ENCODE results near the gene NLRP1.

NLRP1 gene

DNA sequence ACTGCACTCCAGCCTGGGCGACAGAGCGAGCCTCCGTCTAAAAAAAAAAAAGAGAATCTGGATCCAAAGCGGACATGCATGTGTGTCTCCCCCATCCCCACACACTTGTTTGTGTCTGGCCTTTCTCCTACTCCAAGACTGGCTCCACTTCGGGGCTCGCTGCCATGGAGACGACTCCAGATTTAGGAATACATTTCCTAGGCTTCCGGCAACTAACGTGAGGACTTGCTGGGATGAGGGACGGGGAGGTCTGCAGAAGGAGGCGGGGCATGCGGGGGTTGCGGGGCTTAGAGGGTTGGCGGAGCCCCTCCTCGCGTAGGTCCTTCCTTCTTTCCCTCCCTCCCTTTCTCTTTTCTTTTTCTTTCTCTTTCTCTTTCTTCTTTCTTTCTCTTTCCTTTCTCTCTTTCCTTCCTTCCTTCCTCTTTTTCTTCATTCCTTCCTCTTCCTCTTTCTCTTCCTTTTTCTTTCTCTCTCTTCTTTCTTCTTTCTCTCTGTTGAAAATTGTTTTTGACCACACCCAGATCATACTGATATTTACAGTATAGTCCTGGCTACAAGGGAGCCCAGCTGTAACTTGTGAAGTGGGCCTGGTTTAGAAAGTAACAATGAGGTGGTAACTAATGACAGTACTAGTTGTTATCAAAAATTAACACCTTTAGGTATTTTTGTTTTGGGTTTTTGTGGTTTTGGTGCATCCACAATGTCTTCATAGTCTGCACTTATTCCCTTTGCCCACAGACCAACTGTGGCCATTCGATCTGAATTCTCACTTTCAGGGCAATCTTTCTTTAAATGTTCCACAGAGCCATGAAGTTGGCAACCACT lies 72.7 kb downstream of the NLRP1 start:
- no peak for DNase-seq

DNA sequence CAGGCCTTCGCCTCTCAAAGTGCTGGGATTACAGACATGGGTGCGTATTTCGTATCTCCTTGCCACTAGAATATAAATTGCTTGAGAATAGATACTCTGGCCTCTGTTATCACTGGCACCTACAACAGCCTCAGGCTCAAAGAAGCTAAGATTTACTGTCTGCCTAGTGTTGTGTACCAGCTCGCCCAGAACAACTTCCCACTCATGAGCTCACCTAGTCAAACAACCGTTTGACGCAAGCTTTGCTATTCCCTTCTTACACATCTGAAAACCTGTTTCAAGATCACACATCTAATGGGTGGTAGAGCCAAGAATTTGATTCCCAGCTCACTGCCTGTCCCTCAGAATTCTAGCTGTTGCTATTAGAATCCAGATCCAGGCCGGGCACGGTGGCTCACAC lies 73.5 kb downstream of the NLRP1 start:
- DNase-seq: no peak

DNA sequence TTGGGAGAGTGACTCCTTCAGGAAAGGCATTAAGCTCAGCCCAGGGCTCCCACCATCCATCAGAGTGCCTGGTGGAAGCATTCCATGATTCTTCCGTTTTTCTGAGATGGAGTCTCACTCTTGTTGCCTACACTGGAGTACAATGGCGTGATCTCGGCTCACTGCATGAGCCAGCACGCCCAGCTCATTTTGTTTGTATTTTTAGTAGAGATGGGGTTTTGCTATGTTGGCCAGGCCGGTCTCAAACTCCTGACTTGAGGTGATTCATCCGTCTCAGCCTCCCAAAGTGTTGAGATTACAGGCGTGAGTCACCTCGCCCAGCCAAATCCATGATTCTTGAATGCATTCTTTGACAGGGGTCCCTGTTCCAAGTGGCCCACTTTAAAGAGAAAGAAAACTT lies 74.8 kb downstream of the NLRP1 start:
- DNase-seq: no peak

DNA sequence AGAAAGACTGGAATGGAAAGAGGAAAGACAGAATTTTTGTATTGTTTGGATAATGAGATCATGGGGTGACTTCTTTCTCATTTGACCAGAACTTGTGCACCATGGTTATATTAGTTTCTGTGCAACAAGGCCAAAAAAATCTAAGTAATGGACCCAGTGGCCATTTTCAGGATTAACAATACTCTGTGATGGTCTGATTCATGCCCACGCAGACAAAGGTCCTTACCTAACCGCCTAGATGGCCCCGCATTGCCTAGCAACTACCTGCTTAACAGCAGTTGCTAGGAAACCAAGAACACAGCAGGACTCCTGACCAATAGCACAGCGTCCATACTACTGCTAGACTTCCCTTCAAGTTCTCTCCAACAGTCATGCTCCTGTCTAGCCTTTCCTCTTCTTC lies 75.5 kb downstream of the NLRP1 start:
- DNase-seq: no peak

DNA sequence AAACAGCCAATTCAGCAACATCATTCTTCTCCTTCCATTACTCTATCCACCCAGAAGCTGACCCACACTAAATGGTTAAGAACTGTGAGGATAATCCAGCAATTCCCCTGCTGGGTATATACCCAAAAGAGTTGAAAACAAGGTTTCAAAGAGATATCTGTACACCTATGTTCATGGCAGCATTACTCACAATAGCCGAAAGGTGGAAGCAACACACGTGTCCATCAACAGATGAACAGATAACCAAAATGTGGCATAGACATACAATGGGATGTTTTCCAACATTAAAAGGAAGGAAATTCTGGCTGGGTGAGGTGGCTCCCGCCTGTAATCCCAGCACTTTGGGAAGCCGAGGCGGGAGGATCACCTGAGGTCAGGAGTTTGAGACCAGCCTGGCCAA lies 78.0 kb downstream of the NLRP1 start:
- DNase-seq: no peak

DNA sequence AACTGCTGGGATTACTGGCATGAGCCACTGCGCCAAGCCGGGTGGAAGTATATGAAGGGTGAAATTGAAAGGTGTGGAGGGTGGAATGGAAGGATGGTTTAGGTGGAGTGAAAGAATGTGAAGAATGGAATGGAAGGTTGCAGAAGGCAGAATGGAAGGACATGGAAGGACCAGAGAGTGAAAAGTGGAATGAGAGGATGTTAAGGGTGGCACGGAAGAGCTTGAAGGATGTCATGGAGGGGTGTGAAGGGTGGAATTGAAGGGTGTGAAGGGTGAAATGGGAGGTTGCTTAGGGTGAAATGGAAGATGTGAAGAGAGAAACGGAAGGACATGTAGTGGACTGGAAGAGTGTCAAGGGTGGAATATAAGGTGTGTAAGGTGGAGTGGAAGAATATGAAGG lies 81.8 kb downstream of the NLRP1 start:
- DNase-seq: no peak

DNA sequence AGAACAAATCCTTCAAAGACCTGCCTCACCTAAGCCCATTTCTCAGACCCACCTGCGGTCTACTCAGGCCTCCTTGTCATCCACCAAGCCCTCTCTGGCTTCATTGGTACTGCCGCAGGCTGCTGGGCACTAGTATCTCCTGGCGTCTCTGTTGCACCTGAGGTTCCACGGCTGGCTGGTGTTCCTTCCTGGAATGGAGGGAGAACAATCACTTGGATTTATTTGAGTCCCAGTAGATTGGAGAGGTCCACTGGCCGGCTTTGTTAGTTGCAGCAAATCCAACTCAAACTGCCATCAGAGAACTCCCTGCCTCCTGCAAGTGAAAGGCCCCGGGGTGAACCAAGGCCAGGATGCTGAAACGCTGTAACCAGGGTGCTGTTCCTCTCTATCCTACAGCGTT lies 82.6 kb downstream of the NLRP1 start:
- DNase-seq: no peak

DNA sequence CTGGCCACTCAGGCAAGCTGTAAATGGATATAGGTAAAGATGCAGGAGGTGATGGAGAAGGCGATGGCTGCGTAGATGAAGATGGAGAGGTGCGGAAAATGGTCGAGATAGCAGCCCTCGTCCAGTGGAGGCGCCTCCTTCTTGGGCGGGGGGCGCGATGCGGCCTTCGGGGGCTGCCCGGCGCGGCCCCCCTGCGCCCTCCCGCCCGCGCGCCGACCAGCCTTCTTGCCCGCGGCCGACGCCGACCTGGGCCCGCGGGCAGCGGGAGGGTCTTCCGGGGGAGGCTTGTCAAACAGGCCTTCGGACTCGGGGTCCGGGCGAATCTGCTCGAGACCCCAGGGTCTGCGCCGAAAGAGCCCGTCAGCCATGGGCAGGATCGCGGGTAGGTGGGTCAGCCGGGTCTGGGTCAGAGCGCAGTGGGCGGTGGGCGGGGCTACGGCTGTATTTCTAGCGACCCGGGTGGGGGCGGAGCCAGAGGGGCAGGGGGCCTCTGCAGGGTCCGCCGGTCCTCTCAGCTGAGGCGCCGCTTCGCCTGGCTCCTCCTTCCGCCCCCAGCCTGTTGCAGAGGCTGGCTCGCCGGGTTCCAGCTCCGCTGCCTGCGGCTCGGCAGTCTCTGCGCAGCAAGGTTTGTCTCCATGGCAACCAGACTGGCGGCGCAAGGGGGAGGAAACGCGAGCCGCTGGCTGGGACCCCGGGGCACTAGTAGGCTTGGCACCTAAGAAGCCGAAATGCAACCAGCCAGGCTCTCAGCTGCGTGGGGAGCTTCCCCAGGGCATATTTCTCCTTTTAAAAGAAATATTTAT lies 83.5 kb downstream of the NLRP1 start:
- peak; percentile 60 to 65 for DNase-seq

DNA sequence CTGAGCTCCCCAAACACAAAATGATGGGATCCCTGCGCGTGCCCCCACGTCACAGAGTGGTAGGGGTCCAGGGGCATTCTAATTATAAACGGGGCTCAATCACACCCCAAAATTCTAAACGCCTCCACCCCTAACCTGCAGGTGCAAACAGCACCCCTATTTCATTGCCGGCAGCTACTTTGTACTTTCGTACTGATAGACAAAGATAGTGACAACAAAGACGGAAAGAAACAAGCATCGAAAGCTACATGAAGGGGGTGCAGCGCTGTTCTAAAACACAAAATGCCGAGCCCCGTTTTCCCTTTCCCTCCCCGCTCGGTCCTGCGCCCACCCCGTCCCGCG lies 84.1 kb downstream of the NLRP1 start:
- no peak for DNase-seq

DNA sequence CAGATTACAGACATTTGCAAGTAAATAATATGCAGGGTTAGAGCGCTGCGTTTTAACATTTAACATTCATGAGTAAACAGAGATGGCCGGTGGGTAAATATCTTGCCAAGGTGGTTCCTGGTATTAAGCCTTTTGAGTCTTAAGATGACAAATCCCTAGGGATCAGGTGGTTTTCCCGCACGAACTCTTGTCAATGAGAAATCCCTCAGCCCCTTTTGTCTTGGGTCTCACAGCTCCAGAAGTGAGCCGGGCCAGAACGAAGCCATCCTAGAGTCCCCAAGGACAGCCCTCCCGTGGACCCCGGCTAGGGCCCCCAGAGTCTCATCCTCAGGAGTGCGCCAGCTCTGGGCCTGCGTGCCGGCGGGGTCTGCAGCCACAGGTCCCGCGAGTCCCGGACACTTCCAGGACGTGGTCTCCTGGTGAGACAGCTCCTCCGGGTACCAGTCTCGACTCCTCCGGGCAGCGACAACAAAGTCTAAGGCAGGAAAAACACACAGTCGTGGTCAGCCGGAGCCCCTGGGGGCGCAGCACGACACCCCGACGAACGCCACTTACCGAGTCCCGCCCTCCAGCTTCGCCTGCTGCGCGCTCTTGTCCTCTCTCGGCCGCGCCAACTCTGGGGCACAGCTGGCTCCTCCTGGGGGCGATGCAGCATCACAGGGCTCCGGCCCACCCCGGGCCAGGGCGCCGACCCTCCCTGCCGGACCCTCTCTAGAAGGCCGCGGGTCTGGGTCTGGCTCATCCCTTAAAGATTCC lies 84.7 kb downstream of the NLRP1 start:
- no peak for DNase-seq

DNA sequence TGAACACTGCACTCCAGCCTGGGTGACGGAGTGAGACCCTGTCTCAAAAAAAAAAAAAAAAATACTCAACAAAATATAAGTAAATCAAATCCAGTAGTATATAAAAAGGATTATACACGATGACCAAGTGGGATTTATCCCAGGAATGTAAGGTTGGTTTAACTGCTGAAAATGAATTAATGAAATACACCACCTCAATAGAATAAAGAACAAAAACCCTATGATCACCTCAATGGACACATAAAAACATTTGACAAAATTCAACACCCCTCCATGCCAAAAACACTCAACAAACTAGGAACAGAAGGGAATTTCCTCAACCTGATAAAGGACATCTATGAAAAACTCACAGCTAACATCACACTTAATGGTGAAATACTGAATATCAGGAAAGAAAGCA lies 91.3 kb downstream of the NLRP1 start:
- no peak for DNase-seq

DNA sequence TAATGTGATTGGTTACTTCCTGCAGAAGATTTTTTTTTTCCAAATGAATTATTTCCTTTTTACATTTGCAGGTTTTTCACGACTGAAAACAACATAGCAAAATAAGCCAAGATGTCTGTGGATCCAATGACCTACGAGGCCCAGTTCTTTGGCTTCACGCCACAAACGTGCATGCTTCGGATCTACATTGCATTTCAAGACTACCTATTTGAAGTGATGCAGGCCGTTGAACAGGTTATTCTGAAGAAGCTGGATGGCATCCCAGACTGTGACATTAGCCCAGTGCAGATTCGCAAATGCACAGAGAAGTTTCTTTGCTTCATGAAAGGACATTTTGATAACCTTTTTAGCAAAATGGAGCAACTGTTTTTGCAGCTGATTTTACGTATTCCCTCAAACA lies 95.6 kb downstream of the NLRP1 start:
- no peak for DNase-seq

DNA sequence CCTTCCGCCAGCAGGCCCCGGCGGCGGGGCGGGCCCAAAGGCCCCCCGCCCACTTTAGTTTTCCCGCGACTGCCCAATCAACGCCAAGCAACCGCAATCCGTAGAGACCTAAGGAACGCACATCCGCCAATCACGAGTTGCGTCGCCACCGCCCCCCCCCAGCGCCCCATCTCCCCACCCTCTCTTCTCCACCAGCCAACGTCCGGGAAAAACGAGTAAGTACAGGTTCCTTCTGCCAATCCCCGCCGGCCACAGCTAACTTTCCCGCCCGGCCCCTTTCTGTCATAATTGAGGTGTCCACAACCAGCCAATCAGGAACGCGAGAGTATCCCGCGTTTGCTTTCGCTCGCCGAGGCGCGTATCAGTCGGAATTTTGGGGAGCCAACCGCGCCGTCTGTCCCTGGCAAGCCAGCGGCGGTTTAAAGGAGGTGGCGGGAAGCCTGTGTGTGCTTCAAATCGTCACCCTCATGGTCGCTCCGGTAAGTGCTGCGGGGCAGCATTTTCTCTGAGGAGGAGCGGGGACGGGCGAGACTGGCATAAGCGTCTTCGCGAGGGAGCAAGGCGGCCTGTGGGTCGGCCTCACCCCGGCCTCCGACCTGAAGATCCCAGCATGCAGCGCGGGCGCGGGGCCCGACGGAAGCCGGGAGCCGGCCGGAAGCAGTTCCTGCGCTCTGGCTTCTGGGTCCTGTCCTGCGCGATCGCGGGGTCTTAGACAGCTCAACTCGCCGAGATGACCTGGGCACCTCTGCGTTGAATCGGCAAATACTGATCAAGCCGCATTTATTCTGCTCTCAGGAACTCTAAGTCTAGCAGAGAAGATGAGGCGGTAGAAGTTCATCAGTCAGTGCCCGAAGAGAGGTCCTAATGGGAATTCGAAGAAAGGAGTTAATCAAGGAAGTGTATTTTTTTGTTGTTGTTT lies 97.8 kb downstream of the NLRP1 start, which contains the start of gene MIS12:
MIS12 (plus strand) TSS at position 361 of the 919 bp plus-strand sequence. CDS start 2,297 bp downstream, outside the sequence.
- DNase-seq: peak; percentile 96 to 98

DNA sequence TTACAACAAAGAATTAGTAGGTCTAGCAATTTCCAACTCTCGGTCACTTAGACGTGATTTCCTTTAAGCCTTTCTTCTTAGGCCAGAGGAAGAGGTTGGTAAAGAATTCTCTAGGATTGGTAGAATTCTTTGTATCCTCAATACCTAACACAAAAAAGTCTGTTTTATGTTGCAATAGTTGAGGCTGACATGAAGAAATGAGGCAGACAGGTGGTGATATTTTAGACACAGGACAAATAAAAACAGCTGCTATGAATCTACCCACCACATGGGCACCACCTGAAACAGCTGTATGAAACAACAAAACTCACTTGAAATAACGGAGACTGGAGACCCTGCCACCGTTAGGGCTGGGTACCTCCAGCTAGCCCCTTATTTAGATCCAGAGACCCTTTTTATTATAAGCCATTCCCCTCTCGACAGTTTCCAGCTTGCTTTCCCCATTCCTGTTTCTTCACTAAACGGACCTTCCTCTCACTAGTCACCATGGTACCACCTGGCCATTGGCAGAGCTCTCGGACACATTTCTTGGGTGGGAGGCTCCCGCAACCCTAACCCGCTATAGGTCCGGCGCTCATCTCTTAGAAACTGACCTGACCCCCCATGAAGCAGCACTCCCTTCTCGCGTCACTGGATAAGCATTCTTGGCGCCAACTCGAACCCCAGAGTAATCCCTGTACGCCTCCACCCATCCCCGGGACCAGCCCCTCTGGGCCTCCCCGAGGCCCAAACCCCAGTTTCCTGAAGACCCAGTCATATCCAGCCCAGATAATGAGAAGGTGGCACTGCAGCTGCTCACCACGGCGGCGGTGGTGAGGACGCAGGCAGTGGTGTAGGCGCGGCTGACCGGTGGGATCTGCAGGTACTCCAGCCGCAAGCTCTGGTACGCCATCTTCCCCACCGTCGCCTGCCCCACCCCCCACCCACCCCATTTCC lies 98.8 kb downstream of the NLRP1 start, which contains the start of gene DERL2:
DERL2 (minus strand) TSS at position 909 of the 936 bp plus-strand sequence; CDS start at position 892, 17 bp downstream.
- DNase-seq: no peak

DNA sequence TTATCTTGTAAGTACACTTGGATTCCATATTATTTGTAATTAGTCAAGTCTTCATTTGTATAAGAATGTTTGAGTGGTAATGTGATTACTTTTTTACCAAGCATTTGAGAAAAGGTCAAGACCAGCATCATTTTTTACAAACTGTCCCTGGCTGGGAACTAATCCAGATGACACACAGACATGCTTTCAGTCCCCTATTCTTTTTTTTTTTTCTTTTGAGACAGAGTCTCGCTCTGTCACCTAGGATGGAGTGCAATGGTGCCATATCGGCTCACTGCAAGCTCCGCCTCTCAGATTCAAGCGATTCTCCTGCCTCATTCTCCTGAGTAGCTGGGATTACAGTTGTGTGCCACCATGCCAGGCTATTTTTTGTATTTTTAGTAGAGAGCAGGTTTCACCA lies 102.9 kb downstream of the NLRP1 start:
- DNase-seq: no peak

DNA sequence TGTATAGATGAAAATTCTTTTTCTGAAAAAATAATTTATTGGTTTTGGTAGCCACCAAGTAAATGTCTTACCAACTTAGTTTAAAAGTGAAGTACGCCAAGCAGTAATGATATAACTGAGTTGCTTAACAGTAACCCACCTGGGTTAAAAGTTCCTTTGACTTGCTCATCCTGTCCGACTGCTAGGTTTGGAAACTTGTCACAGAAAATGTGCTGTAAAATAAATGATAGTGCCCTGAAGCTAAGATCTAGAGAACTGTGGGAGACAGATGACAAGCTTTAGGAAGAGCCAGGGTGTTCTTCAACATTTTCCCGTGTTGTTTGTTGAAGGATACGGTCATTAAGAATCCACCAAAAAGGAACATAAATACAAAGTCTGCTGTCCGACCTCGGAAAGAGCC lies 103.3 kb downstream of the NLRP1 start:
- DNase-seq: no peak

DNA sequence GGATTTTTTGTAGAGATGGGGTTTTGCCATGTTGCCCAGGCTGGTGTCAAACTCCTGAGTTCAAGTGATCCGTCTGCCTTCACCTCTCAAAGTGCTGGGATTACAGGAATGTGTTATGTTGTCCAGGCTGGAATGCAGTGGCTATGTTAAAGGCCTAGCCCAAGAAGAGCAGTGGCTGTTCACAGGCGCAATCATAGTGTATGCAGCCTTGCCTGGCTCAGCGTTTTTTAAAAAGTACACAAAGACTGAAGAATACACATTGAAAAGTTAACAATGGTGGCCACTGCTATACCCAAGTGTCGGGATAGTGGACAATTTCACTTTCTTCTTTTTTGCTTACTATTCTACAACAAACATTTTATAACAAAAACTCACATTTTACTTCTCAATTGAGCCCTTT lies 105.3 kb downstream of the NLRP1 start:
- no peak for DNase-seq

DNA sequence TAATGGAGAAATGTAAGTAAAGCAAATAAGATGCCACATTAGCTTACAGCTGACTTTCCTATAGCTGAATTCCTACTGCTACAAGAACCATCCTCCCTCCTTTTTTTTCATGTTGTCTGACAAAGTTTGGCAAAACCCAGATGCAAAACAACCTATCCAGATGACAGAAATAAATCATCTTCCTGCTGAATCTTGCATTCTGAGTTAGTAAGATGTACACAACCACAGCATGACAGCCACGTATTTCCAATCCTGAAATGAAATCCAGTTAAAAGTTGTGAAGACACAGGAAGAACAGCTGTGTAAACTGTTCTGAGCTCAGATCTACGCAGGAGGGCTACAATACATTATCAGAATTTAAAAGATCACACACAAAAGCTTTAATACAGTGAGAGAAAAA lies 110.4 kb downstream of the NLRP1 start:
- no peak for DNase-seq

DNA sequence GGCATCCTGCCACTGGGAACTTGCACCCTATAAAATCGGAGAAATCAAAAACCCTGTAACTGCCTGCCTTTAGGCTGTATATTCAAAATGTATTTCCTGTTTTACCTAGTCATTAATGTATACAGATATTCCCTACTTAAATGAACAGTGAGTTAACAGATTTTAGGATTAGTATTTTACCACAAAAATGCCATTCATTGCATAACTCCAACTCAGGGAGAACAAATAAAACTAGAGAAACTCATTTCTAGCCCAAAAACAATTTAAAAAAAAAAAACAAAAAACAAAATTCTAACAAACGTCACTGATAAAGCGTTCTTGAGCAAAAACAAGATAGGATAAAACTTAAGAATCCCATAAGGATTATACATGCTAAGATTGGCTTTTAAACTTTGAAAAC lies 111.8 kb downstream of the NLRP1 start:
- DNase-seq: no peak

DNA sequence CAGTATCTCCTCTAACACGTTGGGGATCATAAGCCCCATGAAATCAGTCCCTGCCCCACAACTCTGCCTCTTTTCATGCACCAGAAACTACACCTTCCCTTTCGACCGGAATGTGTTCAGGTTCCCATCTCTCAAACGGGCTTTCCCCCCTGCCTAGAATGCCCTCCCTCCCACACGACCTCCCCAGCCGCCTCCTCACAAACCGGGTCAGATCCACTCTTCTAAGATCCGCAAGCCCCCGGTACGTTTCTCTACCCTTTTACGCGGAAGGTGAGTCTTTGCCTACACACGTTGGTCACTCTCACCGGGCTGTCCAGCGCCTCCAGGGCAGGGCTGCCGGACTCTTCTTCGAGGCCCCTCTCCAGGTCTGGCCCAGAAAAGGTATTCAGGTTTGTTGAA lies 116.2 kb downstream of the NLRP1 start:
- peak; percentile 38 to 39 for DNase-seq

DNA sequence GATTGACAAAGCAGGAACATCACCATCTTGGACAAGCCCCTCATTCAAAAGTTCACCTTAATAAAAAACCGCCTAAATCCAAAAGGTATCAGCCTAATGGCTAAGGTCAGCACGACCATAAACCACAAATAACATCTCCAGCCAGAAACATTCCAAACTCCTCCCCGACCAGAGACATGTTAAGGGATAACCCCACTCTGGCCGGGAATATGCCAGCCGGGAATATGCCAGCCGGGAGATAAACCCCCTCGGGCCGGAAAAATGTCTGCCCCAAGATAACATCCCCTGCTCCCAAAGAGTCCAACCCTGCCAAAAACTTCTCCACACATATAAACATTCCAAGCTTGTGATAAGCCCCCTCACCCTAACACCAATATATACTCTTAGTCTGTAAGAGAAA lies 116.9 kb downstream of the NLRP1 start:
- DNase-seq: no peak
